GM21515 (cell line): Measurements from ENCODE around the gene RTL10.

Experiments used
- ATAC-seq: cut with Tn5 transposase; IDR thresholded peaks from one replicate; pipeline ENCODE4 v1.9.1; 2021; ENCODE audit not compliant: unreplicated experiment

The RTL10 gene, protein sequence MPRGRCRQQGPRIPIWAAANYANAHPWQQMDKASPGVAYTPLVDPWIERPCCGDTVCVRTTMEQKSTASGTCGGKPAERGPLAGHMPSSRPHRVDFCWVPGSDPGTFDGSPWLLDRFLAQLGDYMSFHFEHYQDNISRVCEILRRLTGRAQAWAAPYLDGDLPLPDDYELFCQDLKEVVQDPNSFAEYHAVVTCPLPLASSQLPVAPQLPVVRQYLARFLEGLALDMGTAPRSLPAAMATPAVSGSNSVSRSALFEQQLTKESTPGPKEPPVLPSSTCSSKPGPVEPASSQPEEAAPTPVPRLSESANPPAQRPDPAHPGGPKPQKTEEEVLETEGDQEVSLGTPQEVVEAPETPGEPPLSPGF

DNA sequence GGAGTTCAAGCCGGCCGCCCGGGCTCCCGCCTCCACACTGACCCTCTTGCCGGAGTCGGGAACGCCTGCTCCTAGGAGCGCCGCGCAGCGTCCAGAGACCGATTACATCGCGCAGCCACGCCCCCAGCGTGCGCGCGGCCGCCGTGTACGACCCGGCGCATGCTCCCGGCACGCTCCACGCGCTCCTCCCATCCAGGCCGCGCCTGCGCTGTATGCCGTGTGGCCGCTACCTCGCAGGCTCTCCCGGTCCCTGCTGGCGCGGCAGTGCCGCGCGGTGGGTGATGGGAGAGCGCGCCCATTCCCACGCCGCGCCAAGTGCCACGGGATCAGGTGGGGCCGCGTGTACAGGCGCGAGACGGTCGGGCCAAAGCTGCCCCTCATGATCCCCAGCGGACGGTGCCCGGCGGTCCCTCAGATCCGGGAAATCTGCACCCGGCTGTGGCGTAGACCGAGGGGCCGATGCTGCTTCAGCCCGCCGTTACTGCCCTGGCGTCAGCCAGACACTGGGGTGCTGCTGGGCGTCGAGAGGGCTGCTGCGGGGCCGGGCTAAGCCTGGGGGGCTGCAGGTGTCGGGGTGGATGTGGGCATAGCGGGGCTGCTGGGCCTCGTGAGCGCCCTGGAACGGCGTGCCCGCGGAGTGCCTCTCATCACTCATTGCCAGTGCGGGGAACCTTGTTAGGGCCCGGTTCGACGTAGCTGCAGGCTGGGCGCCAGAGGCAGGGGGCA, at the start of gene RTL10, which contains the start of gene GNB1L:
Gene RTL10 (minus strand): TSS at position 97 of the 726 bp plus-strand sequence. CDS start 2,613 bp downstream, outside the sequence.
Gene GNB1L (minus strand): TSS at position 97 of the 726 bp plus-strand sequence. CDS start 33,519 bp downstream, outside the sequence.
- peak; percentile 84 for ATAC-seq

DNA sequence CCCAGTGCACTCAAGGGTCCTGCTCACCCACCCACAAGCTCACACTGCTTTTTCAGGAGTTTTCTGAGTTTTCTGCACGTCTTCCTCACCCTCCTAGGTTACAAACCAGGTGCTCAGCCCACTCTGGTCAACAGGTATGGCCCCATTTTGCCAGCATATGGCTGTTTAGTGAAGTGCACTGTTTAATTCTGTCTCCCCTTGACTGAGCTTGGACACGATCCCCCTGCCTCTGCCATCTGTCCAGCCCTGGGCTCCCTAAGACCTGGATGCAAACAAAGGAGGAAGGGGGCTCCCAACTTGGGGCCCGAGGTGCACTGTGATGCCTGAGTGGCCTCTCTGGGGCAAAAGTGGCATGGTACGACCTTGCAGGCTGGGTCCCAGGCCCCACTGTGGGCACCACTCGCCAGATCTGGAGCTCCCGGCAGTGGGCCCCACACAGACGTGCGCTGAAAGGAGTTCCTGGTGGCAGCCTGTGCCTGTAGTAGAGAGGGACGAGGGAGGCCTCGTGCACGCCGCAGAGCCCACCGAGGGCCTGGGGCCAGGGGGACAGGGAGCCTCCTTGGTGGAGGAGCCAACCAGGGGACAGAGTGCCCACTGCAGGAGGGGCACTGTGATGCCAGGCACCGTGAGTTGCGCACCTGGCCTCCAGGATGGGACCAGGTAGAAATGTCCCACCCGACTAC, 49.6 kb upstream of the RTL10 start:
- ATAC-seq, result no peak

DNA sequence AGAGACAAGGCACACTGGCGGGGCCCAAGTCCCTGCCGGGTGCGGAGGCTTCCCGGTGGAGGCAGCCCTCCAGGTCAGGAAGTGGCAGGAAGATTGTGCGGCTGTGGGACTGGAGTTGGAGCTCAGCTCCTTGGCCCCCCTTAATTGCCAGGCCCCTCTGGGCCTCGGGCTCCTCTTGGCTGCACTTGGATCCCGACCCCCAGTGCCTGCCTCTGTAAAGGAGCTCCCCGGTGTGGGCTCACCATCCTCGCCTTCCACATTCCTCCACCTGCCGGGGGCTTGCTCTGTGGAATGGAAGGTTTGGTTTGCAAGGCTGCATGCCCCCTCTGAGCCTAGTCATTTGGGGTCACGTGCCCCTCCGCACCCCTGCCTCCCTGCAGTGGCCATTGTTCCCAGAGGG, 48.8 kb upstream of the RTL10 start:
- no peak for ATAC-seq

DNA sequence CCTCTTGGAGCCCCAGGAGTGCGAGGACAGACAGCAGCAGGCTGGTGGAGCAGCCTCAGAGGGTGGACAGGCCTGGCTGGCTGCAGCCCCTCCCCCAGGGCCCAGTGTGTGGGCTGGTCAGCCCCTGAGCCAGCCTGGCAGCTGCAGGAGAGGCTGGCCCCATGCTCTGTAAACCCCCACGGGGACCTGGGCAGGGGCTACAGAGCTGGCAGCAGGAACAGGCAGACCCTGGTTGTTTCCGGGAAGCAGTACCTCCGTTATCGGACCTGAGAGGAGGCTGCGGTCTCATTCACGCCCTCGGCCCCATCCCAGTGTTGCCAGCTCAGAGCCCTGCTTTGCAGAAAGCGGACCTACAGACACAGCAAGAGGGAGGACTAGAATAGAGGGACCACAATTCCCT, 48.4 kb upstream of the RTL10 start:
- no peak for ATAC-seq

DNA sequence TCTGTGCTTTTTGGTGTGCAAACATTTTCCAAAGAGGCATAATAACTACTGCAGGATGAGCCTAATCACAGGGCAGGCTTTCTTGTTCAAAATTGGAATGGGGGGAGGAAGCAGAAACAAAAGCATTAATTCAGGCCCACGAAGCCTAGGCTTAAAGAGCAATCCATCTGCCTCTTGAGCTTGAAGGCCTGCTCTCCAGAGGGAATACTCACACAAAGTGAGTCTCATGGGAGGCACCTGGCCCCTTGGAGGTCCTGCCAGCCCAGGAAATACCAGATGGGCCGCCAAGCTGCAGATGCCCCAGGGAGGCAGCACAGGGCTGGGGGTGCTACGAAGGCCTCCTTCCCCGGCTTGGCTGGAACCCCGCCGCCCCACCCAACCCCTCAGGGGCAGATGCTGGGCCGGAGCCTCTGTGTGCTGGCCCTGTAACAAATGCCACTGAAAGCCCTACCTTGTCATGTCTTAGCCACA, 47.6 kb upstream of the RTL10 start:
- ATAC-seq, result no peak

DNA sequence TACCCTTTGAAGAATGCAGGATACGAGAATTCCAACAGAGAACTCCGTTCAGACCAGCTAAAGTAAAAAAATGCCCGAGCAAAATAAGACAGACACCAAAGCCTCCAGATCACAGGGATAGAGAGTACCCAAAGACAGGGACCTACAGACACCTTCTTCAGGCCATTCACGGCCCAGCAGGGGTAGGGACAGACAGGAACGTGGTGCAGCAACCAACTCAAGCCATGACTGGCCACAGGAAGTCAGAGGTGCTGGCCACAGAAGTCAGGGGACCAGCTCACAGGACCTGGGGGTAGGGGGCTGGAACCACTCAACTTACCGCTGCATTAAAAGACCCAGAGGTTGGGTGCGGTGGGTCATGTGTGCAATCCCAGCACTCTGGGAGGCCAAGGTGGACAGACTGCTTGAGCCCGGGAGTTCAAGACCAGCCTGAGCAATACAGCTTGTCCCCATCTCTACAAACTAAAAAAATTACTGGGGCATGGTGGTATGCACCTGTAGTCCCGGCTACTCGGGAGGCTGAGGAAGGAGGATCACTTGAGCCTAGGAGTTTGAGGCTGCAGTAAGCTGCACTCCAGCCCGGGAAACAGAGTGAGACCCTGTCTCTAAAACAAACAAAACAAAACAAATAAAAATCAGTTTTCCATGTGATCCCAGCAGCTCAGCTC, 47.0 kb upstream of the RTL10 start:
- no peak for ATAC-seq

DNA sequence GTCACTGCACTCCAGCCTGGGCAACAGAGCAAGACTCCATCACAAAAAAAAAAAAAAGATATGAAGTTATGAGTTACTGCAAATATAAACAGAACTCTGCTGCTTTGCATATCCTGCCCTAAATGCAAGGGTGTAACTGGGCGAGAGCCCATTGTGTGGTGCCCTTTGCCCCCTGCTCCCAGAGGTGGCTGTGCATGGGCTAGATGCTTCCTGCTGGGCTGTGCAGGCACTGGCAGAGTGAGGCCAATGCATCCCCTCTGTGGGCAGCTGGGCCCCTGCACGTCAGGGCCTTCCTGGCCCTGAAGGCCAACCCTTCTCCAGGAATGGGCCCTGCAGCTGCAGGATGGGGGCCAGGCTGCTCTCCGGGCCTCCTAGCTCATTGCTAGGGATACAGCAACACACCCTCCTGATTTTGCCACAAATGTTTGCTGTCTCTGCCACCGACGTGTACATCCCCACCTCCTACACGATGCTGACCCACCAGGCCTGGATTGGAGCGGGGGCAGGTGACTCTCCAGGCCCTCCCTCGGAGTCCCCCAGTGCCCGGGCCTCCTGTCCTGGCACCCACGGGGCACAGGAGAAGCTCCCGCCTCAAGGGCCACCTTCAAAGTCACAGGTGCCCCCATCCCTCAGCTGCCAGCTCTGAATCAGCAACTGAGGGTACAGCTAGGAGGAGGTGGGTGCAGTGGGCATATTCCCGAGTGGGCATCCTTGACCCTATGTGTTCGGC, 46.2 kb upstream of the RTL10 start:
- ATAC-seq, result no peak

DNA sequence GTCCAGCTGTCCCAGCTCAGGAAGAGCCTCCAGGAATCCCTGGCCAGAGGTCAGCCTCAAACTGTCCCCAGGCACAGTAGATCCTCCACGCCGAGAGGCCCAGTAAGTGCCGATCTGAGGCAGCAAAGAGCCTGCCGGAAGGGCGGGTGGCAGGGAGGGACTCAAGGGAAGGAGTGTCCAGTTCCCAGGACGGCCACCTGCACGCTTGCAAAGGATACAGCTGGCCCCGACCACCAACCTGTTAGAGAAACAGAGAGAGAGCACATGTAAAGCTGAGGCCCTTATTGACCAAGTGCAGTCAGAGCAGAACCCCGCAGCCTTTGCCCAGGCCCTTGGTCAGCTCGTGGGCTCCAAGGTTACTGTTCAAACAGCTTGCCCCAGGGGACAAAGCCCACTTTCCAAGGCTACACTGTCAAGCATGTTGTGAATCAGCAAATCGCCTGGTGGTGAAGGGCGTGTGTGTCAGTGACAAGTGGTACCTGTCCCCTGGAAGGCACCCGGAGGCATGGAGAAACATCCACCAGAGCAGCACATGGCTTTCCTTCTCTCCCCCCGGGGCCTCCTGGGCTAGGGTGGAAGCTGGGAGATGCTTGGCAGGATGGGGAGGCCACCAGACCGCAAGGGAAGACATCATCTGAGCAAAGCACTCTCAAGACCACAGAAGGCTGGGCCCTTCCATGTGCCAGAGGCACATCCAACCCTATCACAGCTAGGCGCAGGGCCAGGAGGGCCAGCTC, 44.3 kb upstream of the RTL10 start:
- no peak for ATAC-seq

DNA sequence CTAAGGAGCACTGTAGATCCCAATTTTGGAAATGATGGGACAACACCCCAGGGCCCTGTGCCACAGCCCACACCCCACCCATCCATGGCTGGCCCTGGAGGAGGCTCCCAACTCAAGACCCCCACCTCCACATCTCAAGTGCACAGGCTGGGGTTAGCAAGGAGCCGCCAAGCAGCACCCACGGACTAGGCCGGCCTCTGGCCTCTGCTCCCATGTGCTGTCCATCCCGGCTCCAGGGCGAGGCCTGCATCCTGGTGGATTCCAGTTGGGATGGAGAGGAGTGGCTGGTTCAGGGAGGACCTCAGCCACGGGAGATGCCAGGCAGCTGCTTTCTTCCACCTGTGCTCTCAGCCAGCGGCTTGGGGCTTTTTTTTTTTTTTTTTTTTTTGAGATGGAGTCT, 43.5 kb upstream of the RTL10 start:
- ATAC-seq, result no peak

DNA sequence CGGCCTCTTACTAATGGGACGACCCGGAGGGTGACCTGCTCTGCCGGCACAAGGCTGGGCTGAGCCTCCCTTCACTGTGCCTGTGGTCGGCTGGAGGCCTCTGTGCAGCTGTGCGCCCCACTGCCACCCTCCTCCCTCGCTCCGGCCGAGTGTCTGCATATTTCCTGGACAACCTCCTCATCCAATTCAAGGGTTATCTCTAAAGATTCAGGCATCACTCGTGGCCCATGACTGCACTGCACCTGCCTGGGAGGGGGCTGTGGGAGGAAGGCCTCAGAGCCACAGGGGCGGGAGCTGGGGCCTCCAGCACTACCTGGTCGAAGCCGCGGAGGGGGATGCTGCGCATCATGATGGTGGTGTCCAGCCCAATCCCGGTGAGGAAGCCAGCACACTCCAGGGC, 43.1 kb upstream of the RTL10 start:
- no peak for ATAC-seq

DNA sequence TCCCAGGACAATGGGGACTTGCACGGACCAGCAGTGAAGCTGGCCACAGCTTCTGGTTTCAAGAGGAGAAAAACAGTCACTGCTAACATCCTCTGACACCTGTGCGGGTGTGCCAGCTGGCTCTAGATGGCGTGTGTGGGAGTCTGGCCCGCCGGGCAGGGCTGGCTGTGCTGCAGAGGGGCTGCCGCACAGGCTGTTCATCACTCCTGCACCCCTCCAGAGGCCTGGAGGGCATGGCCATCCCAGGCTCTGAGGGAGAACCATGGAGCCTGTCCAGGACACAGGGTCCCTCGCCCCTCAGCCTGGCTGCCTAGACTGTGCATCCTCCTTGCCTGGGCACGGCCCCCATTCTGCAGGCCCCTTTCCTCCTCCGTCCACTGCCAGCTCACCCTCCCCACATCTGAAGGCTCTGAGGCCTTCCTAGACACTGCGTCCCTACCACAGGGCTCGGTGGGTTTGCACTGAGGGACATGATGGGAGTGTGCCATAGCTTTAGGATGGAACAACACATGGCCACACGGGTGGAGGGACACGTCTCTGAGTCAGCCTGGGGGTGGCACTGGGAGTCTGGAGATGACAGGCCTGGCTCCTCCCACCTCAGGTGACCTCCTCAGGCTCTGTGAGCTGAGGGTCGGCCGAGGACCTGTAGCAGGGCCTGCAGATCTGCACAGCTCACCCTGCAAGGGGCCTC, 42.1 kb upstream of the RTL10 start:
- no peak for ATAC-seq

DNA sequence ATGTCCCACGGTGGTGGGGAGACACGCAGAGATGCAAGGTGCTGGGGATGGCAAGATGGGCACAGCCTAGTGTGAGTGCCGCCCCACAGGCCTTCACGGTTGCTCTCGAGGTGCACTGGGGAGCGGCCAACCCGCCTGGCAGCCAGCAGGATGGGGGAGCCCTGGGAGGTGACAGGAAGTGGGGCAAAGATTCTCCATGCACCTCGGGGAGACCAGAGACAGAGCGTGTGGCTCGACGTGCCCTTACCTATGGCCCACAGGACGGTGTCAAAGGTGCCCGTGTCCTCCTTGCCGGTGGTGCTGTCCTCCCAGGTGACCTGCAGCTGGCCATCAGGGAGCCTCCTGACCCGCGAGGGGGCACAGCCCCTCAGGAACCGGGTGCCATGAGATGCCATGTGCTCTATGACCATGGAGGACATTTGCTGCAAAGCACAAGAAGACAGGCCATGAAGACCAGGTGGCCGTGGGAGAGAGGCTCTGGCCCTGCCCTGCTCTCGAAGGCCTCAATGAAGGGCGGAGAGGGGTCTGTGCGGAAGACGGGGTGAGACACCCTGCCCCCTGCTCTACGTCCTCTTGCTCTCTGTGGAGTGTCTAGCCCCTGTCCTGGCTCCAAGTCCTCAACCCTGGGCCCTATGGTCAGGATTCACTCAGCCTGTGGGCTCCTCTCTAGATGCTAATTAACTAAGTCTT, 40.6 kb upstream of the RTL10 start:
- ATAC-seq, result no peak

DNA sequence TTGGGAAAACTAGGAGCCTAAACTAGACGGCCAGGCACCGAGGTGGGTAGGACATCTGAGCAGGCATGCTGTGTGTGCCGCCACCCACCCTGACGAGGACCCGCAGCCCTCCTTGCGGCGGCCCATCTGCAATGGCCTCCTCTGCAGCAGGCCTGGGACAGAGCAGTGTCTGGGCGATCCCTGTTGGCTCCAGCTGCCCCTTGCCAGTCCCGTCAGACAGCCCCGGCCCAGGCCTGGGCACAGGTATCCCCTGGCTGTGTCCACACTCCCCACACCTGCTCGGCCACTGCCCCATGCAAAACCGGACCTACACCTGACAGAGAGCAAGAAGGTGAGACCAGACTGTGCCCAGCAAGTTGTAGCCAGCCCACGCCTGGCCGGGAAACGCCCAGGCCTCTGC, 38.7 kb upstream of the RTL10 start:
- ATAC-seq, result no peak

DNA sequence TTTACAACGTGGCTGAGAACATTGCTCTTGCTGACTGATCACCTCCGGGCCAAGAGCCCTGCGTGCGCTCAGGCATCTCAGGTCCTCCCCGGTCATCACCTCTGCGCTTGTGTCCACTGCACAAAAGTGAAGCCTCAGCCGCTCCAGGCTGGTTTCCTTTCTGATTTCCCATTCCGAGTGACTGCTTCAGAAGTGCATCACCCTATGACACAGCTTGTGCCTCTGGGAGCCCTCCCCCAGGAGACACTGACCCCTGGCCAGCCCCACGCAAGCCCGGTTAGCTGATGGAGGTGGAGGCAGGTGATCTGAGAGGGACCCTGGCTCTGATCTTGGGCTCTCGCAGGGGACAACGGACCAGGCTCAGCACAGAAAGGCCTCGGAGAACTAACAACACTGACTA, 38.3 kb upstream of the RTL10 start:
- no peak for ATAC-seq

DNA sequence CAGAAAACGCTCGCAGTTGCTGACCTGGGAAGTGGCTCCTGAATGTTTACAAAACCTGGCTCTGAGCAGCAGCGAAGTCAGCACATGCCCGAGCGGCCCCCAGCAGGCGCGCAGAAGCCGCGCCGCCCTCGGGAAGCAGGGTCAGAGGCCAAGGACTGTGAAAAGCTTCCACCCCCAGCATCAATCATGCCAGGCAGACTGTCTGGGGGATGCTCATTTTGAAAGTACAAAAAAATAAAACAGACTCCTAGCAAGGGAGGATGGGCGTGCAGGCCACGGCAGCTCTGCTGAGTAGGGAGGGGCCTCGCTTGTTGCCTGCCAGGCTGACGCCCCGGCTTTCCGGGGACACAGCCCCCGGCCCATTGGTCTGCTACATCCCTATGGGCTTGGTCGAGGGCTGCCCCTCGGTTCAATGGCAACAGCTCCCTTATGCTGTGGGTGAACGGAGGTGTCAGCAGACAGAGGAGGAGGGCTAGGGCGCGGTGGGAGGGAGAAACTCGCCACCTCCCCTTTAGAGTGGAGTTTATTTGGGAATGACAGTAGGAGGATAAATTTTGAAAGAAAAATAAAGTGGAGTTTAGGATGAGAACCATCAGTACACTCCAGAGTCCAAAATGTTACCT, 37.7 kb upstream of the RTL10 start:
- ATAC-seq, result no peak

DNA sequence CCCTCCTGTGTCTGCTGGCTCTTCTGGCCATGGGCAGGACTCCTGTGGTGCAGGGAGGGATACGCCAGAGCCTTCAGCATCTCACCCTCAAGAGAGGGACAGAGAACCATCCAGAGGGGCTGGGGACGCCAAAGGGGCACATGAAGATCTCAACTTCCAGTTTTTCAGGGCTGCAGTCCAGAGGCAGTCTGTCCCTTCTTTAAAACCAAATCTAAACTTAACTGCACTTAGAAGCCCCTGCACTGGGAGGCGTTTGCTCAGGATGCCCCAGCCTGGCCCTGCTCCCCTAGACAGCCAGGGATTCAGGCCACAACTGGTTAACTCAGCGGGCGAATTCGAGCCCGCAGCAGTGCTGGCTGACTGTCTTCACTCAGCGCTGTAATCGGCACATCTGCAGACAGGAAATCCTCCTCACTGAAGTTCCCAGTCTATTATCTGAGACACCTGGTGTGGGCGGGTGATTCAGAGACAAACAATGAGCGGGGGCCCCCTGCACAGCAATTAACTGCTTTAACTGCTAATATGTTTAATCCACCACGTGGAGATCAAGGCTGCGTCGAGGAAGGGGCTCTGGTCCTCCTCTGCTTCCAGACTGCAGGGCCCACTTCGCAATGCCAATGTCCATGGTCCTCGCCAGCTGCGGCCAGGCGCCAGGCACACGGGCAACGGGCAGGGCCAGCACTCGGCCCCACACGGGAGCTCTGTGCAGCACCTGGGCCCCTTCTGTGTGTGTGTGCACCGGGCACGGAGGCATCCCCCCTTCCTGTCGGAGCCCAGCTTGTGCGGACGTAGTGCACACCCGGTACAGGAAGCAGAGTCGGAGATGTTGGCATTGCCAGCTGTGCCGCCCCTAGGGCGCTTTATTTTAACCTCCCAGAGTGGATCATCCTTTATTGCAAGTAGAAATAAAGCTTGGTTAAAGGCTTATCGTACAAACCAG, 36.9 kb upstream of the RTL10 start:
- no peak for ATAC-seq
